Endometrium (tissue), 2 donors: Measurements from ENCODE around the gene CSAD.
A peak's percentile ranks its signal among the peaks of the same experiment; 100 is the strongest.
"Not testable (repeated sequence)": the region's sequence is repeated elsewhere in the genome, so short reads cannot be mapped to it uniquely, and the experiment has no call there.

Experiments used
- FAIRE-seq: peaks from 2 replicates; lab custom pipeline; 2012; peaks lifted over from hg19 to GRCh38; lab: Jason Lieb, UNC
- donor health status: control.
- donor health status: control.

Gene CSAD

DNA sequence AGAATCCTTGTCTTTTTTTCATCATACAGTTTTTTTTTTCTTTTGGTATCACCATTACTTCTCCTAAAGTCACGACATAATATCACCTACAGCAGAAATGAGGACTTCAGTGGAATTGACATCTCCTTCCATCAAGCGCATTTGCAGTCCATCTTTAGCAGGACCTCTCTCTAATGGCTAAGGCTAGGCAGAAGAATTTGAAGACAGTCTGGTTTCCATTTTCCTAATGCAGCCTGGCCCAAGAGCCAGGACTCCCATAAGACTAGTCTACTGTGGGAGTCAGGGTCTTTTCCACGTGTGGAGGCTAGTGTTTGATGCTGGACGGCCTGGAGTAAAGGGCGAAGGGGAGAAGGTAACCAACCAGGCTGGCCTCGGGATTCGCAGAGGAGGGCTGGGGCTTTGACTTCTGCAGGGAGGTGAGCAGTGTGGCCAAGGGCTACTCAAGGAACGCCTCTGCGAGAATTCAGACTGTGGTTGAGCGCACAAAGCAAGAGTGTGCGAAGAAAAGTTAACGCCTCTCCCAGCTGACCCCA, 972 bp downstream of the CSAD start:
- FAIRE-seq = no peak

DNA sequence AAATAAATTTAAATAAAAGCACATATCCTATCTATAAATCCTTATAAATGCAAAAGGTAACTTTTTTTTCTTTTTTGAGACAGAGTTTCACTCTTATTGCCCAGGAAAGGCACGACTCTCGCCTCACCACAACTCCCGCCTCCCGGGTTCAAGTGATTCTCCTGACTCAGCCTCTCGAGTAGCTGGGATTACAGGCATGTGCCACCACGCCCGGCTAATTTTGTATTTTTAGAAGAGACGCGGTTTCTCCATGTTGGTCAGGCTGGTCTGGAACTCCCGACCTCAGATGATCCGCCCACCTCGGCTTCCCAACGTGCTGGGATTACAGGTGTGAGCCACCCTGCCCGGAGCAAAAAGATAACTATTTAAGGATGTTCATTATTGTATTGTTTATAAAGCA, 1.9 kb downstream of the CSAD start:
- FAIRE-seq = not testable (repeated sequence)

DNA sequence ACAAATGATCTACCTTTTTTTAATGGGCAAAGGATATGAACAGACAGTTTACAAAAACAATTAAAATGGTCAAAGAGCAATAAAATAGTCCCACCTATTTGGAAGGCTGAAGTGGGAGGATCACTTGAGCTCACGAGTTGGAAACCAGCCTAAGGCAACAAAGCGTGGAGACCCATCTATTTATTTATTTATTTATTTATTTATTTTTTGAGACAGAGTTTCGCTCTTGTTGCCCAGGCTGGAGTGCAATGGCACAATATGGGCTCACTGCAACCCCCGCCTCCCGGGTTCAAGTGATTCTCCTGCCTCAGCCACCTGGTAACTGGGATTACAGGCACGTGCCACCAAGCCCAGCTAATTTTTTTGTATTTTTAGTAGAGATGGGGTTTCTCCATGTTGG, 3.3 kb downstream of the CSAD start:
- FAIRE-seq = not testable (repeated sequence)

DNA sequence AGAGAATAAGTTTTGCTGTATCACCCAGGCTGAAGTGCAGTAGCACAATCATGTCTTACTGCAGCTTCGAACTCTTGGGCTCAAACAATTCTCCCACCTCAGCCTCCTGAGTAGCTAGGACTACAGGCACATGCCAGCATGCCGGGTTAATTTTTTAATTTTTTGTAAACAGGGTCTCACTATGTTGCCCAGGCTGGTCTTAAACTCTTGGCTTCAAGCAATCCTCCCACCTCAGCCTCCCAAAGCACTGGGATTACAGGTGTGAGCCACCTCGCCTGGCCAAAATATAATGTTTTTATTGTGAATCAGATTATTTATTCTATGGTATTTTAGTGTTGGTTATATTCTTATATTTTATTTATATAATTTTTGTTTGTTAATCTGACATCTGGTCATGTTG, 4.0 kb downstream of the CSAD start:
- no peak for FAIRE-seq

DNA sequence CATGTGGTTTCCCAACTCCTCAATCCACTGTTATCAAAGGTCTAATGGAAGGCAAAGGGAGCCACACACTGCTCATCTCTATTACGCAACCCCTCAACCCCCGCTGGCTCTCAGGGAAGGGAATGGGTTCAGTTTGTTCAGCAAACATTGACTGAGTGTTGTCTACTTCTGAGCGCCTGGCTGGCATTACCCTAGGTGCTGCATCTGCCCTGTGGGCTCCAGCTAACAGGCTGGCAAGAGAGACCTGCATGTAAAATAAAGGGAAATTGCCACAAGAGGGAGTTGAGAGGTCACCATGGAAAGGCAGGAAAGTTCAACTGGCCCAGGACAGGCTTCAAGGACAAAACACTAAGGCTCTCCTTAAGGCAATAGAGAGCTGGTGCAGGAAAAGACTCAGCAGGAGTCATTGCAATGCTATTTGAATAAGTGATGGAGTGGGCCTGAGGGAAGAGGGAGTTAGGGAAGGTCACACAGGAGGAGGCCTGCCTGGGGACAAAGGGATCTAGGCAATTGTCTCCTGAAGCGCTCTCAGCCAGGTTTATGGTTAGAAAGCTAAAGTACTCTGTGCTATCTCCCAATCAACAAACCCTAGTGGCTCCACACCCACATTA, 5.7 kb downstream of the CSAD start:
- no peak for FAIRE-seq

DNA sequence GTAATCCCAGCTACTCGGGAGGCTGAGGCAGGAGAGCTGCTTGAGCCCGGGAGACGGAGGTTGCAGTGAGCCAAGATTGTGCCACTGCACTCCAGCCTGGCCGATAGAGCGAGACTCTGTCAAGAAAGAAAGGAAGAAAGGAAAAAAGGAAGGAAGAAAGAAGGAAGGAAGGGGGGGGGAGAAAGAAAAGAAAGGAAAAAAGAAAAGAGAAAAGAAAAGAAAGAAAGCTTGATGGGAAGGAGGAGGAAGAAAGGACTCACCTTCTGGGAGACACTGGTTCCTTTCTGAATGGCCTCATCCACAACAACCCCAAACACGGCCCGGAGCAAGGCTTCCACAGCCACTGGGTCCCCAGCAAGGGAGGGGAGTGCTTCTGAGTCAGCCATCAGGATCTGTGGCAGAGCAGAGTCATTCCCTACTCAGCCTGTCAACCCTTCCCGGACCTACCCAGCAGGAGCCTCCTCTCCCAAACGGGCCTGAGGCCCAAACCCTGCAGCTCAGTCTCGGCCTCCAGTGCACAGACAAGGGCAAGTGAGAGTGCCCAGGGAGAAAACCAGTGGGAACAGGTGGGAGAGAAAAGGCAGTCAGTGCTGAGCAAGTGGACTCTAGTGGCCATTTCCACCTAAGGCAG, 7.5 kb downstream of the CSAD start:
- FAIRE-seq = no peak

DNA sequence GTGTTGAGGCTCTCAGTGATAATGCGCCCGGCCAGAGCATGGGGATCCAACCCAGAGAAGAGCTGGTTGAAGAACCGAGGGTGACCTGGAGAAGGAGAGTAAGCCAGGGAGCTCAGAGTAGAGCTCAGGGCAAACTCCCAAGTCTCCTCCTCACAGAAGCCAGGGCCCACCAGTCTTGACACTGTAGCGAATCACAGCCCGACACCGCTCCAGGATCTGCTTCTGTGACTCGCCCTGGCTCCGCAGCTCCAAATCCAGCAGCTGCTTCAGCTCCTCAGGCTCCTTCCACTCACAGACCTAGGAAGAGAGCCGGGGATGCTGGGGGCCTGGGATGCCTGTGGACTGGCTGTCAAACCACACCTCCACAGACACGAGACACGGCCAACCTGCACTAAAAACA, 8.4 kb downstream of the CSAD start:
- no peak for FAIRE-seq

DNA sequence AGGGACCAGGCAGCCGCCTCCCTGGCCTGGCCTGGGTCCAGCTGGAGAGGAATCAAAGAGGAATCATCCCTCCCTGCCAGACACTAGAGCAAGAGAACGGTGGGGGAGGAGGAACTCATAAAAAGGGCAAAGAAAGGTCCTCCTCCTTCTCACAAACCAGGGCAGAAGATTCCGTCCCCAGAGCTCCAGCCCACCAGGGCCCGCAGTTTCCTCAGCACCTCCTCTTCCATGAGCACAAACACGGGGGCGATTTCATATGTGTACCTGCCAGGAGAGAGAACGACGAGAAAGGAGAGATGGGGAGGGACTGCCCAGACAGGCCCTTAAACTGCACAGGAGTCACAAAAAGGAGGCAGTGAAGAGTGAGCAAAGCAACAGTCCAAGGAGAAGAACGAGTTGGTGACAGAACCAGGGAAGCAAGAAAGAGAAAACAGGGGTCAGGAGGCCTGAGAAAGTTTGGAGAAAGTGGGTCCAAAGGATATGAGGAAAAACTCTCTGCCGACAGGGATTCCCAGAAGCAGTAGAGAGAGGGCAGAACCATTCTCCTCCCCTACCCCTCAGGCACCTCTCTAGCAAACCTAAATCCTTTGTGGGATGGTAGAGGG, 8.9 kb downstream of the CSAD start:
- peak; percentile 51 for FAIRE-seq

DNA sequence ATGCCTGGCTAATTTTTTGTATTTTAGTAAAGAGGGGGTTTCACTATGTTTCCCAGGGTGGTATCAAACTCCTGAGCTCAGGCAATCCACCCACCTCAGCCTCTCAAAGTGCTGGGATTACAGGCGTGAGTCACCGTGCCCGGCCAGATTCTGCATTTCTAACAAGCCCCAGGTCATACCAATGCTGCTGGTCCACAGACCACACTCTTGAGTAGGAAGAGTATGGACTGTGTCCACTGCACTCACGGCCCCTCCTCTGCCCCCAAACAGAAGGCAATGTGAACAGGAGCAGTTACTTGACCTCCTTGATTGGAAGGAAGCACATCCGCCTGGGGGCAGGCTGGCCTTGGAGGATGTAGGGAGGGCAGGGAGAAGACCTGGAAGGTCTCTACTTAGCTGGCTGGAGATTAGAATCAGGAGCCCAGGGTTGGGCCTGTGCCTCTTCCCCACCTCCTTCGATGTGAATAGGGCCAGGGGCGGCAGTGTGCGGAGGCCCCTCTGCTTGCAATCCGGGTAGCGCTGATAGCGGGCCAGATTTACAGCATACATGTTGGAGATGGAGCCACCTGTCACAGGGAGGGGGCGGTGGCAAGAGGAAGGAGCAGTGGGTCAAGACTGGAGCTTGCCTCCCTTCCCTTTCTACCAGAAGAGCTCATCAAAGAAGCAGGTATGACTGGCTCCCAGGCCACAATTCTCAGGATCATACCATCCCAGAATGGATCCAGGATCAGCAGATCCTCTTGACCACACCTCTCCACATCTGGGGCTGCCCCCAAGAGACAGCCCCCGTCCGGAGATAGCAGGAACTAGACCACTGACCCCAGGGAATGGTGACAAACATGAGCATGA, 9.6 kb downstream of the CSAD start:
- no peak for FAIRE-seq

DNA sequence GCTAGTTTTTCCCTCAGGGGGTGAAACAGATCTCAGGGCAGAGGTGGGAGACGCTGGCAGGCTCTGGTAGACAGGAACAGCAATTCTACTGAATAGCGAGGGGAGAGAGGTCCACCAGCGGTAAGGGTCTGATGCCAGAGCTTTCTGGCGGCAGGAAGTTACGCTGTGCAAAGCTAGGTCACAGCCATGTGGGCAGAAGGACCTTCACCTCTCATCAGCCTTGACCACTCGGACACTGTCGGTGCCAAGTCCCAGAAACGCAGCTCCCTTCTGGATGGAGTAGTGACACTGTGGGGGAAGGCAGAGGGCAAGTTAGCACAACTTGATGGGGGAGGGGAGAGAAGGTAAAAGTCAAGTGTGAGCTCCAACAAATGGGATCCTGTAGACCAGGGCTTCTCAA, 10.5 kb downstream of the CSAD start:
- no peak for FAIRE-seq

DNA sequence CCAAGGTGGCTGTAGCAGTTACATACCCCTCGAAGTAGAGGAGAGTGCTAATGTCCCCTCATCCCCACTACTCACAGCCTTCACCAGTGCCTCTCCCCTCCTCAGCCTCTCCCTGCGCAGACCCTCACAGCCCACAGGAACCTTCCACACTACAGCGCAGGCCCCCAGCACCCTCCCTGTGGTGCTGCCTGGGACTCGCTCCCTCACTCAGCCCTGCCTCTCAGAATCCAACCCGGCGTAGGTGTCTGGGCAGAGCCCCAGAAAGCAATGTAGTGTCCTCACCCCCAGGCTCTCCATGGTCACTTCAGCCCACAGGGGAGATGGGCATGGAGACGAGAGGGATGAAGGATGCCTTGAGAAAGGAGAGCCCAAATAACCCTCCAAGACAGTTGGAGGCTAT, 11.1 kb downstream of the CSAD start:
- FAIRE-seq = no peak

DNA sequence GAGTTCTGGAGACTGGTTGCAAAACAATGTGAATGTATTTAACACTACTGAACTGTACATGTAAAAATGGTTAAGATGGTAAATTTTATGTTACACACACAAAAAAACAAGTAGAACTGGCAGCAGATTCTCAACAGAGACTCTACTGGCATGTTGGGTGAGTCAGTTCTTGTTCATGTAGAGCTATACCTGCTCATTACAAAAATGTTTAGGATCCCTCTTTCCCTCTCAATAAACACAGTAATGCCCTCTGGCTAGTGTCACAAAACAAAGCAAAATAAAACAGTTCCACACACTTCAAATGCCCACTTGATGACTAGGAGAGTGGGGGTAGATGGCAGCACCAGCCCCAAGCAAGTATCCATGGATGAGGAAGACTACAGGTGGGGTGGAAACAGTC, 13.9 kb downstream of the CSAD start:
- no peak for FAIRE-seq

DNA sequence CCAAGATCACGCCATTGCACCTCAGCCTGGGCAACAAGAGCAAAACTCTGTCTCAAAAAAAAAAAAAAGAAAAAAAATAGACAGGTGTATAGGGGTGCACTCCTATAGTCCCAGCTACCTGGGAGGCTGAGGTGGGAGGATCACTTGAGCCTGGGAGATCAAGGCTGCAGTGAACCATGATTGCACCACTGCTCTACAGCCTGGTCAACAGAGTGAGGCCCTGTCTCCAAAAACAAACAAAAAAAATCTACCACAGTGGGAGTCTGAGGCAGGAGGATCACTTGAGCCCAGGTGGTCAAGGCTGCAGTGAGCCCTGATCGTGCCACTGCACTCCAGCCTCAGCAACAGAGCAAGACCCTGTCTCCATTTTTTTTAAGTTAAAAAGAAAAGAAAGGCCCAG, 17.7 kb downstream of the CSAD start:
- not testable (repeated sequence) for FAIRE-seq

DNA sequence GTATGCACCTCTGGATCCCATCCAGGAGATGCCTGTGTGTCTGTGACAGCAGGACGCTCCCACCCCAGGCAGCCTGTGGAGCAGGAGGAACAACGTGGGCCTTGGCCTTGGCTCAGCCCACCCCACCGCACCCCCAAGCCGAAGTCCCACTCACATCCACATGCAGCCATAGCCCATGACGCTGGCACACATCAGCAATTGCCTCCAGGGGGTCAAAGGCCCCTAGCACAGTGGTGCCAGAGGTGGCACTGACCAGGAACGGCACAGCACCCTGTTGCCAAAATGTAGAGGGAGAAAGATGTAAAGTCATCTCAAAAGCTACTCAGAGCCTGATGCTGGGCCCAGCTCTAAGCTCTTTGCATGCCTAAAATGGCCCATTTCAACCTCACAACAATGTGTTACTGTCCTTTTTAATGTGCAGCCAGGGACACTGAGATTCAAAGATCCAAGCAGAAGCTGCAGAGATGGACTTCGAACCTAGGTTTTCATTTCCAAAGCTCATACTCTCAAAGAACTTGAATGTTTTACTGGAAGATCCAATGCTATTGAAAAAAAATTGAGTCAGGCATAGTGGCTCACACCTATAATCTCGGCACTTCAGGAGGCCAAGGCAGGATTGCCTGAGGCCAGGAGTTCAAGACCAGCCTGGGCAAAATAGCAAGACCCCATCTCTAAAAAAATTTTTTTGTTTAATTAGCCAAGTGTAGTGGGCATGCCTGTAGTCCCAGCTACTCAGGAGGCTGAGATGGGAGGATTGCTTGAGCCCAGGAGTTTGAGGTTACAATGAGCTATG, 19.4 kb downstream of the CSAD start:
- FAIRE-seq = no peak

DNA sequence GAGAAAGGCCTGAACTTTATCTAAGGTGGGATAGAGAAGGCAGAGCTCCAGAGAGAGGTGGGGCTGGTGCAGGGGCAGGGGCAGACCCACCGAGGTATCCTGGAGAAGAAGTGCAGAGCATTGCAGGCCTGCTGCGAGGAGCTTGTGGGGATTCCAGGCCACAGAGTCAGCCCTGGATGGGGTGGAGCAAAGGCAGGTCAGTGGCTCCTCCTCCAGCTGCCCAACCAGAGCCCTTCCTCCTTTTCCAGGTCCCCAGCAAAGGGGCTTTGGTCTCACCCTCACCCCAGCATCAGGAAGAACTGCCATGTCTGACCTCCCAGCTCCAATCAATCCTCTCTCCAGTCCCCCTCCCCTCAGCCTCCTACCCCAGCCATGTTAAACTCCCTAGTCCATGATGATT, 20.1 kb downstream of the CSAD start:
- FAIRE-seq = no peak

DNA sequence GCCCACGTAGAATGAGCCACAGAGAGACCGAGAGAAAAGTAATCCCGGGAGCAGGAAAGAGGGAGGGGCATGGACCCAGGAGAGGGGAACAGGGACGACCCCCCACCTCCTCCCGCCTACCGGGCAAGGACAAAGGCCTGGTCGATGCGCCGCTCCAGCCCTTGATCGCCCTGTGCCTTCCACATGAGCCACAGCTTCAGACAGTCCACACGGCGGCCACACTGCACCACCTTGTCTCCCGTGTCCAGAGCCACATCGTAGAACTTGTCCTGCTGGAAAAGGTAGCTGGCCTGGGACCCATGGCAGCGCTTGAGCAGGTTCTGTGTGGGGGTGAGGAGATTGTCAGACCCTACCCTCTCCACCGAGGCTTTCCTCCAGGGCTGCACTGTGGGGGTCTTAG, 20.7 kb downstream of the CSAD start:
- no peak for FAIRE-seq

DNA sequence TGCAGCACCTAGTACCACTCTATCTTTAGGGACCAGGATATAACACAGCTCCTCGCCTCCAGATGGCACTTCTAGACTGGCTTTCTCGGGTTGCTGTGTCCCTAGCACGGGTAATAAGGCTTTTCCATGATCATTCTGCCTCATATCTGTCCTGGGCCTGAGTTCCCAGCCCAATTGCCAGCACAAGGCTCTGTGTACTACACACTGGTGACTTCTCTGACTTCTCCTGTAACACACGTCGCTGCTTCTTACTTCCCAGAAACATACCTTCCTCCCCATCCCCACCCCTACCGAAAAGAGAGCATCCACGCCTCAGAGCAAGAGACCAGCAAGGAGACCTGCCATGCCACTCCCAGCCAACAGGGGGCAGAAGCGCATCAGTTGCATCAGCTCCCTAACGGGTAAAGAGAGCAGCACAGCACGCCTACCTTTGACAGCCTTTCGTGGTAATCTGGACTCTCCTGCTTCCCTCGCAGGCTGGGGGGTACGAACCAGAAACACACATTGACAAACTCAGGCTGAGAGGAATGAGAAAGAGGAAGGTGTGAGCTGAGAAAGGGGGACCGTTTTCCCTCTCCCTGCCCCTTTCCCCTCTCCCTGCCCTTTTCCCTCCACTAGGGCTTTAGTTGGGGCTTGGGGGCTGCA, 21.4 kb downstream of the CSAD start:
- no peak for FAIRE-seq

DNA sequence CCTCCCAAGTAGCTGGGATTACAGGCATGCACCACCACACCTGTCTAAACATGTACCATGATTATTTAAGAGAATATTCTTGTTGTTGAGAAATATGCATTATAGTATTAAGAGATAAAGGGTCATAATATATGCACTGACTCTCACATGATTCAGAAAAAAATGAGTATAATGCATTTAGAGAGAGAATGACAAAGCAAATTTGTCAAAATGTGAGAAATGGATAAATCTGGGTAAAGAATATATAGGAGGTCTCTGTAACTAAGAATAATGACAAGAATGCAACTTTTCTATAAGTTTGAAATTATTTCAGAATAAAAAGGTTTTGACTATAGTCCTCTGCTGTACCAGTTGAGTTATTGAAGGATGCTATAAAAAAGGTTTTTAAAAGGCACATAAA, 28.3 kb downstream of the CSAD start:
- FAIRE-seq = no peak

DNA sequence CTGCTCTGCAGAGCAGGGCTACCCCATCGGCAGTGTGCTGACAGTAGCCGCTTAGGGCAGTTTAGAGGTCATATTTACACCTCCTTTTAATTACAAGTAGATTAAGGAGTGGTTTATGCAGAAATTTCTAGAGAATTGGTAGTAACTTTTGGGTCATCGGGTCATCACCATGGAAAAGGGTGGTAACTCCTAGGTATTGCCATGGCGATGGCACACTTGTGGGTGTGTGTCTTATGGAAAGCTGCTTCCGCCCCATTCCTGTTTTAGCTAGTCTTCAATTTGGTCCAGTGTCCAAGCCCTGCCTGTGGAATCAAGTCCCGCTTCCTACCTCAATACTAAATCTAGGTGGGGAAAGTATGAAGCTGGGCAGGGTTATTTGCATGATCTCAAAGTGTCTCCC, 29.7 kb downstream of the CSAD start:
- FAIRE-seq = no peak

DNA sequence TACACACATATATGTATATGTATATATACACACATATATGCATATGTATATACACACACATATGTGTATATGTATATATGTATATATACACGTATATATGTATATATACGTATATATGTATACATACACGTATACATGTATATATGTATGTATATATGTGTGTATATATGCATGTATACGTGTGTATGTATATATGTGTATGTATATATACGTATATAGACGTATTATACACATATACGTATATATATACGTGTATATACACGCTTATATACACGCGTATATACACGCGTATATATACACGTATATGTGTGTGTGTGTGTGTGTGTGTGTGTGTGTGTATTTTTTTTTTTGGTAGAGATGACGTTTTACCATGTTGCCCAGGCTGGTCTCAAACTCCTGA, 33.1 kb downstream of the CSAD start:
- FAIRE-seq = peak; percentile 65

DNA sequence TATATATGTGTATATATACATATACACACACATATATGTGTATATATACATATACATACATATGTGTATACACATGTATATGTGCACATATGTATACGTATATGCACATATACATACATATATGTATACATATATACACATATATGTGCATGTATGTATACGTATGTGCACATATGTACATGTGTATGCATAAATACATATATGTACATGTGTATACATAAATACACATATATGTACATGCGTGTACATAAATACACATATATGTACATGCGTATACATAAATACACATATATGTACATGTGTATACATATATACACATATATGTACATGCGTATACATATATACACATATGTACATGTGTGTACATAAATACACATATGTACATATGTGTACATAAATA, 33.5 kb downstream of the CSAD start:
- no peak for FAIRE-seq
